K562 (cell line): ENCODE data around the gene CTCF. TPM values are rescaled to one million over a fixed set of nuclear protein-coding genes. Genes with fewer than 3 reads are reported as not detected.

Source experiments
- BCOR ChIP-seq: fragments of 450-650 bp; IDR thresholded peaks from 2 replicates; pipeline ENCODE4 v1.6.1; 2016
- BMI1 ChIP-seq: fragments of 150-350 bp; IDR thresholded peaks from 2 replicates; pipeline ENCODE4 v1.6.1; 2014; ENCODE audit warnings: low read length
- CEBPG ChIP-seq, 3 experiments: fragments of 200-800 bp in 1 of 3; sonication (Bioruptor generic) in 1 of 3; sonication (generic) in 1 of 3; formaldehyde crosslinking in 1 of 3; IDR thresholded peaks in 2 of 3; conservative IDR thresholded peaks in 1 of 3; 2 replicates each; pipeline versions ENCODE4 v1.6.1 to v1.8.0; 2016 to 2022; ENCODE audit warnings: missing compliant biosample characterization in 2 of 3, missing genetic modification characterization in 2 of 3, mild to moderate bottlenecking in 1 of 3, missing genetic modification reagents in 1 of 3
- CREB1 ChIP-seq, 2 experiments: sonication (generic) in 1 of 2; formaldehyde crosslinking in 1 of 2; IDR thresholded peaks; 2 replicates each; pipeline versions ENCODE4 v1.6.1 to v1.8.0; 2012 to 2022; ENCODE audit warnings: inconsistent platforms in 1 of 2, mild to moderate bottlenecking in 1 of 2, missing genetic modification reagents in 1 of 2, moderate library complexity in 1 of 2
- HNRNPL ChIP-seq: fragments of 200-400 bp; formaldehyde crosslinking; IDR thresholded peaks from 2 replicates; pipeline ENCODE4 v1.6.1; 2017; ENCODE audit warnings: low read depth, mild to moderate bottlenecking, low read length
- HSF4 ChIP-seq: fragments of 250-450 bp; sonication (Bioruptor Pico); IDR thresholded peaks from 2 replicates; pipeline ENCODE4 v2.1.2; 2022; ENCODE audit warnings: mild to moderate bottlenecking, moderate library complexity, borderline replicate concordance
- JUN ChIP-seq, 2 experiments: sonication (generic) in 1 of 2; formaldehyde crosslinking in 1 of 2; IDR thresholded peaks; 2 replicates each; pipeline versions ENCODE4 v1.6.1 to v1.8.0; 2012 to 2022; ENCODE audit warnings: borderline replicate concordance in 2 of 2, mild to moderate bottlenecking in 2 of 2, improper control_type of control experiment in 1 of 2, low read depth in 1 of 2, low read length in 1 of 2, missing genetic modification reagents in 1 of 2
- MEIS2 ChIP-seq: fragments of 450-650 bp; IDR thresholded peaks from 2 replicates; pipeline ENCODE4 v1.6.1; 2014; ENCODE audit warnings: mild to moderate bottlenecking; ENCODE audit not compliant: partially characterized antibody
- NFATC3 ChIP-seq: fragments of 450-650 bp; IDR thresholded peaks from 2 replicates; pipeline ENCODE4 v1.6.1; 2017; ENCODE audit warnings: mild to moderate bottlenecking
- NFXL1 ChIP-seq: fragments of 450-650 bp; formaldehyde crosslinking; IDR thresholded peaks from 2 replicates; pipeline ENCODE4 v1.4.0; 2021; ENCODE audit warnings: mild to moderate bottlenecking
- PTBP1 ChIP-seq: fragments of 200-400 bp; formaldehyde crosslinking; IDR thresholded peaks from 2 replicates; pipeline ENCODE4 v1.6.1; 2017; ENCODE audit warnings: low read depth, low read length
- PTTG1 ChIP-seq: fragments of 450-650 bp; IDR thresholded peaks from 2 replicates; pipeline ENCODE4 v1.6.1; 2016; ENCODE audit warnings: low read depth, mild to moderate bottlenecking, missing genetic modification characterization, missing compliant biosample characterization
- RBM25 ChIP-seq: fragments of 200-400 bp; formaldehyde crosslinking; IDR thresholded peaks from 2 replicates; pipeline ENCODE4 v1.6.1; 2018; ENCODE audit warnings: low read length, low read depth, moderate library complexity; ENCODE audit not compliant: severe bottlenecking
- SIN3B ChIP-seq: fragments of 450-650 bp; IDR thresholded peaks from 2 replicates; pipeline ENCODE4 v1.6.1; 2017; ENCODE audit warnings: low read depth, mild to moderate bottlenecking, moderate library complexity
- SMARCA4 ChIP-seq: fragments of 450-650 bp; IDR thresholded peaks from 2 replicates; pipeline ENCODE4 v1.6.1; 2016
- TGIF2 ChIP-seq: sonication (generic); formaldehyde crosslinking; IDR thresholded peaks from 2 replicates; pipeline ENCODE4 v1.8.1; 2022; ENCODE audit warnings: mild to moderate bottlenecking, missing genetic modification reagents, moderate library complexity
- THRAP3 ChIP-seq: fragments of 450-650 bp; IDR thresholded peaks from 2 replicates; pipeline ENCODE4 v1.6.1; 2016; ENCODE audit warnings: mild to moderate bottlenecking, inconsistent platforms, borderline replicate concordance
- ZFP36 ChIP-seq: fragments of 150-350 bp; IDR thresholded peaks from 2 replicates; pipeline ENCODE4 v1.6.1; 2018; ENCODE audit warnings: low read length, low read depth; ENCODE audit not compliant: partially characterized antibody
- ZKSCAN1 ChIP-seq: fragments of 150-350 bp; IDR thresholded peaks from 2 replicates; pipeline ENCODE4 v1.6.1; 2016; ENCODE audit warnings: low read depth, low read length
- ZNF124 ChIP-seq: sonication (generic); formaldehyde crosslinking; IDR thresholded peaks from 2 replicates; pipeline ENCODE4 v1.8.1; 2022; ENCODE audit warnings: missing genetic modification reagents
- ZNF431 ChIP-seq: sonication (generic); formaldehyde crosslinking; IDR thresholded peaks from 2 replicates; pipeline ENCODE4 v1.8.0; 2022; ENCODE audit warnings: mild to moderate bottlenecking, missing genetic modification reagents
- ZNF445 ChIP-seq: fragments of 250-450 bp; sonication (Bioruptor Pico); IDR thresholded peaks from 2 replicates; pipeline ENCODE4 v1.4.0; 2020; ENCODE audit warnings: low read depth, mild to moderate bottlenecking, moderate library complexity
- polyA plus RNA-seq, 8 experiments: library from polyadenylated mRNA; depleted of rRNA in 4 of 8; stranded (reverse) in 5 of 8; unstranded in 3 of 8; fragments of >200 nt; fragmentation: Nextera tagmentation in 2 of 8; fragmentation: Illumina TruSeq in 1 of 8; extraction: Ambion mirVana in 2 of 8; extraction: Trizol in 1 of 8; gene quantifications; 2 replicates each; pipeline versions ENCODE4 v1.2.1 to v1.2.3, GENCODE V29; 2011 to 2014; ENCODE audit warnings: inconsistent platforms in 1 of 8, missing spikeins in 1 of 8
- total RNA-seq, 7 experiments: library from RNA; depleted of rRNA in 6 of 7; stranded (reverse); fragments of >200 nt in 6 of 7; fragmentation: Illumina TruSeq in 2 of 7; extraction: Trizol in 2 of 7; gene quantifications; 2 replicates each; pipeline versions ENCODE4 v1.2.1 to v1.2.3, GENCODE V29; 2011 to 2021; ENCODE audit warnings: low replicate concordance in 1 of 7
- TF ChIP-seq, protein P1 (sequence below): sonication (generic); formaldehyde crosslinking; IDR thresholded peaks from 2 replicates; pipeline ENCODE4 v1.8.0; 2022; ENCODE audit warnings: mild to moderate bottlenecking, low read depth, missing genetic modification reagents
- TF ChIP-seq, protein P2 (sequence below): fragments of 250-450 bp; sonication (Bioruptor Pico); IDR thresholded peaks from 2 replicates; pipeline ENCODE4 v1.8.0; 2021; ENCODE audit warnings: moderate library complexity, mild to moderate bottlenecking, inconsistent platforms
- TF ChIP-seq, protein P3 (sequence below): sonication (generic); formaldehyde crosslinking; IDR thresholded peaks from 2 replicates; pipeline ENCODE4 v1.8.1; 2023; ENCODE audit warnings: mild to moderate bottlenecking, missing genetic modification reagents
- TF ChIP-seq, protein P4 (sequence below): fragments of 450-650 bp; formaldehyde crosslinking; IDR thresholded peaks from 2 replicates; pipeline ENCODE4 v1.4.0; 2020; ENCODE audit warnings: mild to moderate bottlenecking, moderate library complexity

CTCF gene
- total and polyA plus RNA-seq, 9 of the 15 experiments (the other 6 are each of a cell fraction or from before 2014, with no cell fraction given), result 7.8 to 49.2 (median 33.9) TPM

DNA sequence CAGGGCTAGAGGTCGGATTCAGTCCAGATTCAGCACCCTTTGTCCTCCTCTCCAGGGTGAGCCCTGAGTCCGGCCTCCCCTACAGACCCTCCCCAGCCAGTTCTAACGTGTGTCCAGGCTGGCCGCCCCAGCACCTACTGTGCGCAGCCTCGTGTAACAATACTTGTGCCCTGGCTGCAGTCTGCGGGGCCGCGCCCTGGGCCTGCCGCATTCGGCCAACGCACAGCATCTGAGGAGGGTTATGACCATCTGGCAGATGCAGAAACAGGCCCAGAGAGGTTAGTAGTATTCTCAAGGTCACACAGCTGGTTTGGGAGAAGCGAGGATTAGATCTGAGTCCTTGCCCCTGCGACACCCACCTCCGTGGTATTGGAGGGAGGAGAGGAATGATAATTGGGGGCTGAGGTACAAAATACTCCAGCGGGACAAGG is 32.7 kb upstream of the CTCF start (continued):
- TF ChIP-seq, protein P1, sequence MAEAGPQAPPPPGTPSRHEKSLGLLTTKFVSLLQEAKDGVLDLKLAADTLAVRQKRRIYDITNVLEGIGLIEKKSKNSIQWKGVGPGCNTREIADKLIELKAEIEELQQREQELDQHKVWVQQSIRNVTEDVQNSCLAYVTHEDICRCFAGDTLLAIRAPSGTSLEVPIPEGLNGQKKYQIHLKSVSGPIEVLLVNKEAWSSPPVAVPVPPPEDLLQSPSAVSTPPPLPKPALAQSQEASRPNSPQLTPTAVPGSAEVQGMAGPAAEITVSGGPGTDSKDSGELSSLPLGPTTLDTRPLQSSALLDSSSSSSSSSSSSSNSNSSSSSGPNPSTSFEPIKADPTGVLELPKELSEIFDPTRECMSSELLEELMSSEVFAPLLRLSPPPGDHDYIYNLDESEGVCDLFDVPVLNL, result 0 out of 2 replicates have a peak, but pooled peaks have one; percentile 25
- TF ChIP-seq BMI1 (no peak), MEIS2 (no peak), TGIF2 (CRISPR knock-in tag) (no peak), HNRNPL (no peak), ZNF445 (CRISPR knock-in tag) (no peak), SIN3B (no peak), BCOR (peak; percentile 92), ZNF124 (CRISPR knock-in tag) (no peak), CREB1 (IDR thresholded peaks at IDR 0.05) (no peak), CREB1 (CRISPR knock-in tag; IDR thresholded peaks at IDR 0.05) (peak; percentile 10; the same call in 1 of the 2 replicates), CEBPG (CRISPR knock-in tag; IDR thresholded peaks at IDR 0.05) (no peak), CEBPG (tag; conservative IDR thresholded peaks at IDR 0.05 in 1 of 2, IDR thresholded peaks at IDR 0.05 in 1 of 2) (no peak), PTBP1 (no peak), HSF4 (CRISPR knock-in tag) (no peak), RBM25 (peak; percentile 71), THRAP3 (no peak), ZNF431 (CRISPR knock-in tag) (no peak), ZFP36 (peak; percentile 75), SMARCA4 (no peak), JUN (IDR thresholded peaks at IDR 0.05; ENCODE audit: borderline replicate concordance, low read depth, low read length) (no peak), JUN (CRISPR knock-in tag; IDR thresholded peaks at IDR 0.05; ENCODE audit: borderline replicate concordance) (0 out of 2 replicates have a peak, but pooled peaks have one; percentile 52), NFXL1 (CRISPR knock-in tag) (no peak), NFATC3 (no peak), ZKSCAN1 (peak; percentile 99), PTTG1 (tag) (no peak)
- TF ChIP-seq, protein P2, sequence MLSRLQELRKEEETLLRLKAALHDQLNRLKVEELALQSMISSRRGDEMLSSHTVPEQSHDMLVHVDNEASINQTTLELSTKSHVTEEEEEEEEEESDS (CRISPR knock-in tag), result no peak
- TF ChIP-seq, protein P3, sequence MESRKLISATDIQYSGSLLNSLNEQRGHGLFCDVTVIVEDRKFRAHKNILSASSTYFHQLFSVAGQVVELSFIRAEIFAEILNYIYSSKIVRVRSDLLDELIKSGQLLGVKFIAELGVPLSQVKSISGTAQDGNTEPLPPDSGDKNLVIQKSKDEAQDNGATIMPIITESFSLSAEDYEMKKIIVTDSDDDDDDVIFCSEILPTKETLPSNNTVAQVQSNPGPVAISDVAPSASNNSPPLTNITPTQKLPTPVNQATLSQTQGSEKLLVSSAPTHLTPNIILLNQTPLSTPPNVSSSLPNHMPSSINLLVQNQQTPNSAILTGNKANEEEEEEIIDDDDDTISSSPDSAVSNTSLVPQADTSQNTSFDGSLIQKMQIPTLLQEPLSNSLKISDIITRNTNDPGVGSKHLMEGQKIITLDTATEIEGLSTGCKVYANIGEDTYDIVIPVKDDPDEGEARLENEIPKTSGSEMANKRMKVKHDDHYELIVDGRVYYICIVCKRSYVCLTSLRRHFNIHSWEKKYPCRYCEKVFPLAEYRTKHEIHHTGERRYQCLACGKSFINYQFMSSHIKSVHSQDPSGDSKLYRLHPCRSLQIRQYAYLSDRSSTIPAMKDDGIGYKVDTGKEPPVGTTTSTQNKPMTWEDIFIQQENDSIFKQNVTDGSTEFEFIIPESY, result no peak
- TF ChIP-seq, protein P4, sequence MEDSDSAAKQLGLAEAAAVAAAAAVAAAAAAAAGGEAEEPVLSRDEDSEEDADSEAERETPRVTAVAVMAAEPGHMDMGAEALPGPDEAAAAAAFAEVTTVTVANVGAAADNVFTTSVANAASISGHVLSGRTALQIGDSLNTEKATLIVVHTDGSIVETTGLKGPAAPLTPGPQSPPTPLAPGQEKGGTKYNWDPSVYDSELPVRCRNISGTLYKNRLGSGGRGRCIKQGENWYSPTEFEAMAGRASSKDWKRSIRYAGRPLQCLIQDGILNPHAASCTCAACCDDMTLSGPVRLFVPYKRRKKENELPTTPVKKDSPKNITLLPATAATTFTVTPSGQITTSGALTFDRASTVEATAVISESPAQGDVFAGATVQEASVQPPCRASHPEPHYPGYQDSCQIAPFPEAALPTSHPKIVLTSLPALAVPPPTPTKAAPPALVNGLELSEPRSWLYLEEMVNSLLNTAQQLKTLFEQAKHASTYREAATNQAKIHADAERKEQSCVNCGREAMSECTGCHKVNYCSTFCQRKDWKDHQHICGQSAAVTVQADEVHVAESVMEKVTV (CRISPR knock-in tag), result no peak
